Body of pancreas (tissue), 4 donors: Measurements from ENCODE around the gene ZFPL1. TPM values are rescaled to one million over a fixed set of nuclear protein-coding genes. Genes with fewer than 3 reads are reported as not detected.

ENCODE experiments used
- ATAC-seq: fragments of 150-250 bp; one replicate; pipeline ENCODE4 v1.9.1; 2016
- DNase-seq, 4 donors: peaks; one replicate each; pipeline ENCODE4 v3.0.0-alpha.2; 2019
- H3K27ac ChIP-seq, 4 donors: fragments of 200-600 bp; sonication (generic); 1 replicate in 3 of 4; 2 replicates in 1 of 4; pipeline versions ENCODE4 v1.5.1 to v1.6.1; 2016 to 2019; ENCODE audit warnings: mild to moderate bottlenecking in 1 of 4, mixed read lengths in 1 of 4, moderate library complexity in 1 of 4
- H3K27me3 ChIP-seq, 2 donors: fragments of 200-600 bp; sonication (generic); one replicate each; pipeline ENCODE4 v1.6.0; 2016; ENCODE audit warnings: mild to moderate bottlenecking in 1 of 2
- H3K36me3 ChIP-seq, 2 donors: fragments of 200-600 bp; sonication (generic); replicated peaks in 1 of 2; 2 replicates each; pipeline ENCODE4 v1.5.1; 2016; ENCODE audit warnings: low read depth in 2 of 2; ENCODE audit not compliant: insufficient read depth in 1 of 2
- H3K4me1 ChIP-seq: fragments of 200-600 bp; sonication (generic); one replicate; pipeline ENCODE4 v1.6.0; 2016
- H3K4me3 ChIP-seq, 2 donors: fragments of 200-600 bp; sonication (generic); 1 replicate in 1 of 2; 2 replicates in 1 of 2; pipeline ENCODE4 v1.5.1; 2016 to 2019
- H3K9me3 ChIP-seq, 3 donors: fragments of 200-600 bp; sonication (generic); 1 replicate in 2 of 3; 2 replicates in 1 of 3; pipeline ENCODE4 v1.5.1; 2016
- POLR2A ChIP-seq, 3 donors: fragments of 450-650 bp; IDR thresholded peaks; one replicate each; pipeline ENCODE4 v1.6.1; 2016; ENCODE audit warnings: antibody characterized with exemption in 3 of 3, mild to moderate bottlenecking in 2 of 3
- WGBS, 2 donors: methylation state at CpG; one replicate each; pipeline ENCODE4 v1.1.5; 2017; 5-methylcytosine and 5-hydroxymethylcytosine counted together
- intact Hi-C: fragments of 100-400 bp; cut with DNase I; formaldehyde crosslinking; loops from one replicate; pipeline ENCODE4 v1.15.1; 2023
- total RNA-seq, 2 donors: library from RNA; depleted of rRNA; stranded (reverse); fragments of >200 nt; gene quantifications; one replicate each; pipeline ENCODE4 v1.1.0, GENCODE V29; 2016
- TF ChIP-seq, protein P1 (sequence below), 7 experiments: fragments of 450-650 bp in 4 of 7; fragments of 200-600 bp in 3 of 7; sonication (generic) in 3 of 7; IDR thresholded peaks; one replicate each; pipeline ENCODE4 v1.5.1; 2016 to 2019; ENCODE audit warnings: antibody characterized with exemption in 7 of 7

The ZFPL1 gene
- total RNA-seq, 2 donors from 2014 or later = 23.1 to 29.3 TPM

DNA sequence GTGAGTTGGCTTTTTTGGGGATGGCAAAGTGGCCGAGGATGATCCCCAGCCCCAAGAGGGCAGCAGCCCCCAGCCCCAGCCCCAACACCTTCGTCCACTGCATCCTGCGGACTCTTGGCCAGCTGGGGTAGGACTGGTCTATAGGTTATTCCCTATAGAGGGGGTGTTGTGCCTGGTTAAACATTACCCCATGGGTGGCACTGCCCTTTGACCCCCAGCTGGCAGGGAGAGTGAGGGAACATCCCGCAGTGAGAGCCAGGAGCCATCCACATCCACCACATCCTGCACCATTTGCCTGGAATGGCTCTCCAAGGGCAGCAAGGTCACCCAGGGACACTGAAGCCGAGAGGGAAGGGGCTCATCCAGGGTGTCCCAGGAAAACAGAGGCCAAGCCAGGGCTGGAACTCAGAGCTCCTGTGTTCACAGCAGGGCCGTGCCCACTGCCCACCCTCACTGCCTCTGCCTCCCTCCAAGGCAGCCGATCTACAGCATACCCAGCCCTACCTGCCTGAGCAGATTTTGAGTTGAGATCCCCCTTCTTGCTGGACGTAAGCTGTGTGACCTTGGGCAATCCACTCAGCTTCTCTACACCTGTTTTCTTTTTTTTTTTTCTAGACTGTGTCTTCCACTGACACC lies 25.5 kb upstream of the ZFPL1 start, which contains the start of gene NAALADL1:
NAALADL1 (minus strand) TSS at position 135 of the 636 bp plus-strand sequence; CDS start at position 103, 32 bp downstream.
- Histone ChIP-seq H3K27me3 (no peaks in the 10 kb centered on the region), H3K4me3 (no peak within 1 kb of the TSS), H3K27ac (no peak within 1 kb of the TSS), H3K4me1 (no peaks in the 10 kb centered on the region), H3K9me3 (no peaks in the 10 kb centered on the region), H3K36me3 (no peaks in the 10 kb centered on the region)
- 54 to 68% methylated on average over 4 to 7 of the region's 8 CpGs for WGBS, 2 donors
- intact Hi-C loops = no loop called here
- ATAC-seq = no peak
- DNase-seq = no peak
- TF ChIP-seq, protein P1, sequence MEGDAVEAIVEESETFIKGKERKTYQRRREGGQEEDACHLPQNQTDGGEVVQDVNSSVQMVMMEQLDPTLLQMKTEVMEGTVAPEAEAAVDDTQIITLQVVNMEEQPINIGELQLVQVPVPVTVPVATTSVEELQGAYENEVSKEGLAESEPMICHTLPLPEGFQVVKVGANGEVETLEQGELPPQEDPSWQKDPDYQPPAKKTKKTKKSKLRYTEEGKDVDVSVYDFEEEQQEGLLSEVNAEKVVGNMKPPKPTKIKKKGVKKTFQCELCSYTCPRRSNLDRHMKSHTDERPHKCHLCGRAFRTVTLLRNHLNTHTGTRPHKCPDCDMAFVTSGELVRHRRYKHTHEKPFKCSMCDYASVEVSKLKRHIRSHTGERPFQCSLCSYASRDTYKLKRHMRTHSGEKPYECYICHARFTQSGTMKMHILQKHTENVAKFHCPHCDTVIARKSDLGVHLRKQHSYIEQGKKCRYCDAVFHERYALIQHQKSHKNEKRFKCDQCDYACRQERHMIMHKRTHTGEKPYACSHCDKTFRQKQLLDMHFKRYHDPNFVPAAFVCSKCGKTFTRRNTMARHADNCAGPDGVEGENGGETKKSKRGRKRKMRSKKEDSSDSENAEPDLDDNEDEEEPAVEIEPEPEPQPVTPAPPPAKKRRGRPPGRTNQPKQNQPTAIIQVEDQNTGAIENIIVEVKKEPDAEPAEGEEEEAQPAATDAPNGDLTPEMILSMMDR (IDR thresholded peaks at IDR 0.05) = no peak
- TF ChIP-seq POLR2A (IDR thresholded peaks at IDR 0.05) = no peak

DNA sequence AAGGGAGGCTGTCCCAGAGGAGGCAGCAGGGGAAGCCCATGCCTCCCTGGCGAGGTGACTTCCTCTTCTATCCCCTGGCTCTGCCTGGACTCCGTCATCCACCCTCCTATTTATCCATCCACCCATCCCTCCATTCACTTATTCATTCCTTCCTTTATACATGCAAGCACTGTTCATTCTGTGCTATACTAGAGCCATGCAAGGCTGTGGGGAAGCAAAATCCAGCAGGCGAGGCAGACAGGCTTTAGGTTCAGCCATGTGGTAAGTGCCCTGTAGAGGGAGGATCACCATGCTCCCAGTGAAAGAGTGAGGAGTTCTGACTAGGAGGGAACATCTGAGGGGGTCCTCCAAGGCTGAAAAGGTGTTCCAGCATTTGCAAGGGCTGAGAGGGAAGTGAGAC lies 24.5 kb upstream of the ZFPL1 start:
- Histone ChIP-seq H3K4me3 (no peak overlapping the region), H3K36me3 (no peaks in the 10 kb centered on the region), H3K4me1 (no peaks in the 10 kb centered on the region), H3K9me3 (no peaks in the 10 kb centered on the region), H3K27ac (no peak overlapping the region), H3K27me3 (no peaks in the 10 kb centered on the region)
- ATAC-seq (no peak), DNase-seq (no peak)
- WGBS, 2 donors = 50 to 82% methylated on average over 3 of the region's 3 CpGs
- intact Hi-C loops = no loop called here
- TF ChIP-seq, protein P1 (IDR thresholded peaks at IDR 0.05) = no peak
- no peak for TF ChIP-seq POLR2A (IDR thresholded peaks at IDR 0.05)

DNA sequence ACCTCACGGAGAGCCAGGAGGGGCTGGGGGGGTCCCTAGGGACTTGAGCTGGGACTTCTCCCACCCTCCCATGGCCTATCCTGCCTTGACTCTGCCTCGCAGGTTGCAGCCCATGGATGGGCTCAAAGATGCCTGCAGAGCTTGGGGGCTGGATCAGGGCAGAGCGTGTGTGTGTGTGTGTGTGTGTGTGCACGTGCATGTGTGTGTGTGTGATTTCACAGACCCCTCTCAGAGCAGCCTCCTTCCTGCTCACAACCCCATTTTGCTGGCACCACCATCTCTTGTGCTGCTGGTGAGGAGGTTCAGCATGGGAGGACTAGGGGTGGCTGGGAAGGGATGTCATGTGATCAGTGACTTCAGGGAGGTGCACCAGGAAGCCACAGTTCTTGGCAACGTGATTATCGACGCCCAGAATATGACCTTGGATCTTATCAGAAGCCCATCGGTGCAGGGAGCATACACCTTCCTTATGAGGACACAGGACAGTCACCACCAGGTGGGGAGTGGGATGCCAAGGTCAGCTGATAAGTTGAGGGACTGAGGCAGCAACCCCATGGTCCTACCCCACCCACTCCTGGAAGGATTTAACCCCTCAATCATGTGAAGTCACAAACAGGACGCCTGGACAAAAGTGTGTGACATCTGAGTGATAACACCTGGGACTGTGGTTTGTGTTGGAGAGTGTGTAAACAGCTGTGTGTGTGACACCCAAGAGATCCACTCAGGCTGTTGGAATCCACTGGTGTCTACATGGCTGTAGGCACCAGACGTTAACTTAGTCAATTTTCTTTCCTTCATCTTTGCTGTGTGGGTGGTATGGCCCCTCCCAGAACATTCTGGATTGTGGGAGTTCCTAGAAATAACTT lies 23.8 kb upstream of the ZFPL1 start:
- no peak overlapping the region for H3K4me3 ChIP-seq
- no peak for DNase-seq
- no peaks in the 10 kb centered on the region for H3K4me1 ChIP-seq
- no peak overlapping the region for H3K27ac ChIP-seq
- intact Hi-C loops = no loop called here
- ATAC-seq = peak; percentile 24
- WGBS, 2 donors = 11 to 41% methylated on average over 6 to 10 of the region's 10 CpGs
- no peak for TF ChIP-seq POLR2A (IDR thresholded peaks at IDR 0.05)
- TF ChIP-seq, protein P1 (IDR thresholded peaks at IDR 0.05) = no peak
- no peaks in the 10 kb centered on the region for H3K36me3 ChIP-seq
- no peaks in the 10 kb centered on the region for H3K9me3 ChIP-seq
- no peaks in the 10 kb centered on the region for H3K27me3 ChIP-seq

DNA sequence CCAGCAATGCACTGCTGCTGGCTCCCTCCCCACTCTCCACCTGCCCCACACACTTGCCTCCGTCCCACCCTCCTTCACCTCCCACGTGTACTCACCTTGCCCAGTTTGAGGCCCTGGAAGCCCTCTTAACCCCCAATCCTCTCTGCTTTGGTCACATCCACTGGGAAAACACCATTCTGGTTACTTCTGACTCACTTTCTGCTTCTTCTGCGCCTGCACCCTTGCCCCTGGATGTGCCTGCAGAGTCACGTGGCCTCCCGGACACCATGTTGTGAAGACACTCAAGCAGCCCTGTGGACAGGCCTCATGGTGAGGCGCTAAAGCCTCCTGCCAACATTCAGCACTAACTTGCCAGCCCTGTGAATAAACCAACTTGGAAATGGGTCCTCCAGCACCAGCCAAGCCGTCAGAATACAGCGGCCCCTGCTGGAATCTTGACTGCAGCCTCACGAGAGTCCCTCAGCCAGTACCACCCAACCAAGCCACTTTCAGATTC lies 23.1 kb upstream of the ZFPL1 start:
- Histone ChIP-seq H3K4me1 (no peaks in the 10 kb centered on the region), H3K9me3 (no peaks in the 10 kb centered on the region), H3K4me3 (no peak overlapping the region), H3K36me3 (no peaks in the 10 kb centered on the region), H3K27ac (no peak overlapping the region), H3K27me3 (no peaks in the 10 kb centered on the region)
- ATAC-seq (no peak), DNase-seq (no peak)
- 67 to 88% methylated on average over 5 to 9 of the region's 9 CpGs for WGBS, 2 donors
- no peak for TF ChIP-seq POLR2A (IDR thresholded peaks at IDR 0.05)
- TF ChIP-seq, protein P1 (IDR thresholded peaks at IDR 0.05) = no peak
- intact Hi-C loops = no loop called here
